Adipose tissue (tissue), 3 donors: Measurements from ENCODE around the gene KLHL11. TPM values are rescaled to one million over a fixed set of nuclear protein-coding genes. Genes with fewer than 3 reads are reported as not detected.

Experiments
- H3K27ac ChIP-seq: one replicate; pipeline ENCODE4 v1.5.1; 2013; ENCODE audit warnings: low read depth, low read length
- WGBS, 3 donors: extraction: QIAGEN DNeasy Blood & Tissue Kit; methylation state at CpG; one replicate each; pipeline ENCODE4 v1.1.7; 2013; 5-methylcytosine and 5-hydroxymethylcytosine counted together
- polyA plus RNA-seq, 3 donors: library from polyadenylated mRNA; stranded (reverse); fragments of 200-250 nt; gene quantifications; one replicate each; pipeline ENCODE4 v1.2.3, GENCODE V29; 2013
- donor health status: healthy with polysubstance abuse.
- donor health status: Bipolar disorder and iron deficiency.
- donor health status: healthy.

Gene KLHL11
- 1 to 10 TPM in 1 of 3 donors, under 1 TPM in 2; 0.89 to 1.4 (median 0.90) TPM for polyA plus RNA-seq

DNA sequence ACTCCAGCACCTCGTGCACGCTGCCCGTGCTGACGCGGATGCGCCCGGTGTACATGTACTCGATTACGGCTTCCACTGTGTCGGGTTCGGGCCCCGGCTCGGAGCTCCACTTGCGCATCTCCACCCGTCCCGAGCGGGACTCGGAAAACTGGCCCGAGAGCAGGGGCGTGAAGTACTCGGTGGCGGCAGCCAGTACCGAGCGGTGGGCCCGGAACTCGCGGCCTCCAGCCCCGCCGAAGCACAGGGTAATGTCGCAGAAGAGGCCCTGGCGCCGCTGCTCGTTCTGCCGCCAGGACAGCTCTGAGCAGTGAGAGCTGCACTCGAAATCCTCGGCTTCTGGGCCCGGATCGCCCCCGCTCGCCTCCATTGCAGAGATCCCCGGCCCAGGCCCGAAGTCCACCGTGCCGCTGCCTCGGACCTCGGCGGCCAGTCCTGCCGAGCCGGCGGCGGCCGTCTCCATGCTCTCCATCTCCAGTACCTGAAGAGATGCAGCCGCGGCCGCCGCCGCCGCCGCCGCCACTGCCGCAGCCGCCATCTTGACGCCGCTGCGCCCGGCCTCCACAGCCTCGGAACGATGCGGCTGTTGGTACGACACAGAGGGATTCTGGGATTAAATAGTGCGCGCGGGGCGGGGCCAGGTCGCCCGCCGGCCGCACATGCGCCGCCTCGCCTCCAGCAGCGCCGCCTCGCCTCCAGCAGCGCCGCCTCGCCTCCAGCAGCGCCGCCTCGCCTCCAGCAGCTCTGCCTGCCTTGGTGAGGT, at the start of gene KLHL11:
TSS of gene KLHL11 (minus strand) at position 588 of the 760 bp plus-strand sequence. CDS start at position 535, 53 bp downstream.
- 0% methylated on average over 70 to 88 of the region's 90 CpGs for WGBS, 3 donors
- no peak within 1 kb of the TSS for H3K27ac ChIP-seq

GRCh38 chr17:41915020-41915419, 49.8 kb upstream of the KLHL11 start:
- 57 to 83% (median 78%) methylated on average over 5 of the region's 5 CpGs for WGBS, 3 donors

DNA sequence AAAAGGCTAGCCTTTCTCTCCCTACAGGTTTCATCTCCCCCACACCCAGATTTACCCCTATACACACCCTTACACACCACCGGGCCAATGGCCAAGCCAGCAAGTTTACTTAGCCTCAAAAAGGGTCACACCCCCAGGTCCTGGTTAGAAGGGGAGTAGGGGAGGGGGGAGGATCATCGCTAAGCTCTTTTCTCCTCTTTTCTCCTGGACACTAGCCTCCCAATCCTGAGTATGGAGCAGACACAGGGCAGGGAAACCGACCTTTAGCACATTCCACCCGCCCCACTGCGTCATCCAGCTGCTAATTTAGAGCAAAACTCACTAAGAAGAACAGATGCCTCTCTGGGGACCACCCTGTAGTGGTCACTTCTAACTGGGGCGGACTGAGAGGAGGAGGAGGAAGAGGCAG, 49.1 kb upstream of the KLHL11 start:
- no peak overlapping the region for H3K27ac ChIP-seq
- 38 to 61% (median 41%) methylated on average over 6 of the region's 6 CpGs for WGBS, 3 donors

More at GRCh38 chr17:41915020-41915419, 49.8 kb upstream of the KLHL11 start:
- H3K27ac ChIP-seq = no peak overlapping the region

DNA sequence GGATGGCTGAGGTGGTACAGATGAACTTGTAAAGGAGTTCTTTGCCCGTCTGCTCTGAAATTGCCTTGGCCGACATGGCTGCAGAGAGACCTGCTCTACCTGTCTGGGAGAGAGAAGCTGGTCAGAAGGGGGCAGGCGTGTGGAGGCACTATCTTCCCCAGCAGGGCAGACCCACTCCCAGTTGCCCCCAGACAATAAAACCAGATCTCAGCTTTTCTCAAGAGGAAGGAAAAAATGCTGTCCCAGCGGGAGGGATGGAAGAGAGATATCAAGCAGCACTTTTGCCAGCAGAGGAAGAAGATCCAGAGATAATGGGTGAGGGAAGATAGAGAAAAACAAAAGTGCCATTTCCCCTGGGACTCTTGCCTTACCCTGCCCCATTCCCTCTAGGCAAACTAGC, 48.6 kb upstream of the KLHL11 start:
- H3K27ac ChIP-seq = no peak overlapping the region
- 80 to 86% (median 83%) methylated on average over 4 of the region's 4 CpGs for WGBS, 3 donors

DNA sequence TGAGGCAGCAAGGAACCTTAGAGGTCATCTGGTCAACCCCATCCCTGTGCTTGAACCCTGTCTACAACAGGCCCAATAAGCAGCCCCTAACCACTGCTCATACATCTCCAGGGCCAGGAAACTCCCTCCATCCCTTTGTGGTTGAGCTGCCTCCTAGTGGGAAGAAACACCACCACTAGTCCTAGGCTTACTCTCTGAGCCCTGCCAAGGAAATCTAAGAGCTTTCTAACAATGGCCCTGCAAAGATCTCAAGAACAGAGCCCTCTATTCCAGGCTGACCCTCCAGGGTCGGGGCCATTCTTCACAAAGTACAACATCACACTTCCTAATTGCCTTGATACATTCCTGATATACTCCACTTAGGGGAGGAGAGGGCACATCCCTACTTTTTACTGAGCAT, 47.7 kb upstream of the KLHL11 start:
- 70 to 93% (median 84%) methylated on average over 1 of the region's 1 CpG for WGBS, 3 donors
- no peak overlapping the region for H3K27ac ChIP-seq

- no peak overlapping the region for H3K27ac ChIP-seq
- WGBS, 3 donors = 84 to 90% (median 87%) methylated on average over 13 of the region's 13 CpGs
These were observed 45.6 kb upstream of the KLHL11 start for GRCh38 chr17:41910701-41911391.

- WGBS, 3 donors = 90 to 93% (median 91%) methylated on average over 13 of the region's 13 CpGs
- H3K27ac ChIP-seq = no peak overlapping the region
These were observed 43.9 kb upstream of the KLHL11 start for GRCh38 chr17:41909088-41909487.

DNA sequence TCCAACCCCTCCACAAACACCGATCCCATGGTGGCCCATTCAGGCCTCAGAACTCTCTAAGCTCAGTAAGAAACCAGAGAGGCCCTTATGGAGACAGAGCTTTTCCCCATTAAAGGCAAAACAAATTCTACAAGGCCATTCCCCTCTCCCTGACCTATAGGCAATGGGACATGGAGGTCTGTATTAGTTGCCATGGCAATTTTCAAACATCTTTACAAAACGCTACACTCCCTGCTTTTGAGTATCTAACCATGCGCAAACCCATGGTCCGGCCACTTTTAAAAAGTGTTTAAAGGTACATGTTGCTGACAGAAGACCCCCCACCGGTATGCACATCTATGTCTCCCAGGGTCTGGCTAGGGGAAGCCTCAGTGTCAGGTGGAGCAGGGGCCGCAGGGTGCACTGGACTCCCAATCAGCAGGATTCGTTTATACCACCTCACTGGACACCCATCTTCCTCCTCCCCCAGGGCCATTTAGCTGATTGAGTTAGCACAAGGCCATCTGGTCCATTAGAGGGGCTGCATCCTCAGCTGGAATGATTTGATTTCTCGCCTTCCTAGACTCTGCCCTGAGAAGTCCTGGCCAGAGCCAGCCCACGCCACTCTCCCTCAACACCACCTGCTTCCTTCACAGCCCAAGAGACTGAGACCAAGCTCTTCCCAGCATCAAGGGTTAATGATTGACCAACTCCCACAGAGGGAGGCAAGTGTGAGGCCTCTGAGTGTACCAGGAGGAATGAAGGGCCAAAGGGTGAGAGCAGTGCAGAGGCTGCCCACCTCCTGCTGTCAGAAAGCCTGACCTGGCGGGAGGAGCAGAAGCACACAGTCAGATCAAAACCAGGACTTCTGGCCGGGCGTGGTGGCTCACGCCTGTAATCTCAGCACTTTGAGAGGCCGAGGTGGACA, 42.7 kb upstream of the KLHL11 start:
- 57 to 88% (median 86%) methylated on average over 14 of the region's 14 CpGs for WGBS, 3 donors
- H3K27ac ChIP-seq = no peak overlapping the region

- WGBS, 3 donors = 59 to 82% (median 74%) methylated on average over 8 of the region's 8 CpGs
- no peak overlapping the region for H3K27ac ChIP-seq
These were observed 41.9 kb upstream of the KLHL11 start for GRCh38 chr17:41907185-41907556.

DNA sequence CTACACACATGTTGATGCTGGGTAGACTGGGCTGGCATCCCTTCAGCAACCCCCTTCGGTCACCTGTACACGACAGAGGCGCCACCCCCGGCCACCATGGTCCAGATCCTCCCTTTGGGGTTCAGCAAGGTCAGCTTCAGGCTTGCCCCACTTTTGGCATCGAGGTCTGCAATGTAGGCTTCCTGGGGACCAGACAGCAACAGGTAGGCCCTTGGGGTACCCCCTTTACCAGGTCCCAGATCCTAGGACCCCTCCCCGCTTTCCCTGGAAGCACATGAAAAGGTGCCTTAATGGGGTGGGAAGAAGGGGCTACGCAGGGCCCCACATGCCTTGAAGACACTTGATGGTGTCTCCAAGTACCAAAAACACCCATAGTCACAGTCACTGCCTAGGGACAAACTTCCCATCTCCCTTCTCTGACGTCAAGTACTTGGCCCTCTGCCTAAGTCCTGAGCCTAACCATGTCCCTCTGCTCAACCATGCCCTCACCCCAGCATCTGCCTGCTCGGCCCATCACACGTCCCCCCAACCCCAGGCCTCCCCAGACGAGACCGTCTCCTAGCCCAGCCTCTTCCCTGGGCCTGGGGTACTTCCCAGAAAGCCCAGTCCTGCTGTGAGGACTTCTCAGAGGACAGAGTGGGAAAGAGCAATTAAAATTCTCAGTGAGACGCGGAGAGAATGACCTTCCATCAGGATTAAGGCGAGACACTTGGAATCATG, 41.4 kb upstream of the KLHL11 start:
- 75 to 85% (median 78%) methylated on average over 15 of the region's 15 CpGs for WGBS, 3 donors
- H3K27ac ChIP-seq = no peak overlapping the region

DNA sequence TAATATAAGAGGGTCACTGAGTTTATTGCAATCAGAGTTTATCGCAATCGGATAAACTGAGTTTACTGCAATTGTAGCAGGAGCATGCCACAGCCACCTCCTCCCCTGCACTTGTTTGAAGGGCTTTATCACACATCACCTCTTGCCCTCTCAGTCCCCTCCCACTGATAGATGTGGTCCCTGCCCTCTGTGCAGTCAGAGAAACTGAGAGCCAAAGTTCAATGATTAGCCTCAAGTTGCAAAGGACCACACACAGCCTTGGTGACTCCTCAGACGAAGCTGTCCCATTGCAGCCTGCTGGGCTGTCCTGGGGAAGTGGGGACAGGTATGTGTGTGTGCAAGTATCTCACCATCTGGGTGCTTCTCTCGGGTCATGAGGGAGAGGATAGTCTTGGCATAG, 39.9 kb upstream of the KLHL11 start:
- H3K27ac ChIP-seq = no peak overlapping the region
- 88 to 94% (median 90%) methylated on average over 4 of the region's 4 CpGs for WGBS, 3 donors

DNA sequence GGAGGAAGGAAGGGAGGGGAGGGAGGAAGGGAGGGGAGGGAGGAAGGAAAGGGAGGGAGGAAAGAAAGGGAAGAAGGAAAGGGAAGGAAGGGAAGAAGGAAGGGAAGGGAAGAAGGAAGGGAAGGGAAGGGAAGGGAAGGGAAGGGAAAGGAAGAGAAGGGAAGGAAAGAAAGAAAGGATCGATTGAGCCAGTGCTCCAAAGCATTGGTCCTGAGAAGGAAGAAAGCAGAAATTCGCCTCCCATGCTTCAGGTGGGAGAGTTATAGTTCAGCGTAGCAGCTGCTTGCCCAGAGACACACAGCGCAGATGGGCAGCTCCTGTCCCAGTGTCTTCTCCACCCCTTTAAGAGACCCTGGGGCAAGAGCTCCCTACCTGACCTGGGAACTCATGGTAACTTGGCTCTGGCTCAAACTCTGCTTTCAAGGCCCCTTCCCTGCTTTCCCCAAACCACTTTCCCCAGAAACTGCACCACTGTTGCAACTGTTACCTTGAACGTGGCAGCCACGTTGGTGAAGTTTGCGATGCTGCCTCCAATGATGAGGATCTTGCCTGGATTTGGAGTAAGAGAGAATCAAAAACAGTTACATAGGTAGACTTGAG, 39.1 kb upstream of the KLHL11 start:
- H3K27ac ChIP-seq = no peak overlapping the region
- WGBS, 3 donors = 93 to 95% (median 93%) methylated on average over 7 of the region's 7 CpGs

DNA sequence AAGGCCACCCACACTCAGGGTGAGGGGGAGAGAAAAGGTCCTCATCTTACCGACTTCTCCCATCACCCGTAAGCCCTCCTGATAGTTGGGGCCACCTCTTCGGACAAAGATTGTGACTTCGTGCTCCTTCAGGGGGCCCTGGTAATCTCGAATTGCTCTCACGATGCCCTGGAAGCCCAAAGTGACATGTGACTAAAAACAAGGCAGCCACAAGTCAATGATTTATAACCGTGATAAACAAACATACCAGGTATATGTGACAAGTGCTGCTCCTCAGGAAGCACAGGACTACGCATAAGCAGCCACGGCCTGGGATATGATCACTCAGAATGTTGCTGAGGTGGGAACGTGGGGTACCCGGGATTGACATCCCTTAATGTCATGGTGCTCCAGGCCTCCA, 36.4 kb upstream of the KLHL11 start:
- H3K27ac ChIP-seq = no peak overlapping the region
- 59 to 90% (median 87%) methylated on average over 11 of the region's 11 CpGs for WGBS, 3 donors

- no peak overlapping the region for H3K27ac ChIP-seq
- WGBS, 3 donors = 93 to 94% (median 93%) methylated on average over 6 of the region's 6 CpGs
These were observed 31.5 kb upstream of the KLHL11 start for GRCh38 chr17:41896726-41897125.

GRCh38 chr17:41895617-41896016, 30.4 kb upstream of the KLHL11 start:
- no peak overlapping the region for H3K27ac ChIP-seq

GRCh38 chr17:41894791-41895331, 29.6 kb upstream of the KLHL11 start:
- 45 to 51% (median 51%) methylated on average over 7 of the region's 7 CpGs for WGBS, 3 donors
- H3K27ac ChIP-seq = no peak overlapping the region

More at GRCh38 chr17:41895617-41896016, 30.4 kb upstream of the KLHL11 start:
- 32 to 71% (median 62%) methylated on average over 5 of the region's 5 CpGs for WGBS, 3 donors

GRCh38 chr17:41893384-41893783, 28.2 kb upstream of the KLHL11 start:
- WGBS, 3 donors = 75 to 83% (median 81%) methylated on average over 3 of the region's 3 CpGs
- H3K27ac ChIP-seq = no peak overlapping the region

DNA sequence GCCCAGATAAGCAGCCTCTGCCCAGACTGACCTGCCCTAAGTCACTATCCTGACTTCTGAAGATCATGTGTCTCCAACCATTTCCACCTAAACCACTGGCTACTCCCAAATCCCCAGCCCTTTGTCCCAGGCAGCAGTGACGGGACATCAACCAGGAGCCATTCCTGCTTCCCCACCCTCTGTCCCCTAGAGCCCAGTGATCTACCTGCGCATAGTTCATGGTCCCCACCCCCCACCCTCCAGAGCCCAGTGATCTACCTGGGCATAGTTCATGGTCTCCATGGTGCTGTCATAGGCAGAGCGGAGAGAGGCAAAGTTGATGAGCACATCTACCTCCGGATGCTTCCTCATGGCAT, 26.8 kb upstream of the KLHL11 start:
- H3K27ac ChIP-seq = no peak overlapping the region
- WGBS, 3 donors = 96% methylated on average over 4 of the region's 4 CpGs
